HG02885 (cell line): ENCODE data around the gene KIAA1210.
A peak's percentile ranks its signal among the peaks of the same experiment; 100 is the strongest.

Experiments
- ATAC-seq: cut with Tn5 transposase; IDR thresholded peaks from one replicate; pipeline ENCODE4 v1.9.1; 2021; ENCODE audit warnings: mild to moderate bottlenecking; ENCODE audit not compliant: unreplicated experiment, poor library complexity

Gene KIAA1210

DNA sequence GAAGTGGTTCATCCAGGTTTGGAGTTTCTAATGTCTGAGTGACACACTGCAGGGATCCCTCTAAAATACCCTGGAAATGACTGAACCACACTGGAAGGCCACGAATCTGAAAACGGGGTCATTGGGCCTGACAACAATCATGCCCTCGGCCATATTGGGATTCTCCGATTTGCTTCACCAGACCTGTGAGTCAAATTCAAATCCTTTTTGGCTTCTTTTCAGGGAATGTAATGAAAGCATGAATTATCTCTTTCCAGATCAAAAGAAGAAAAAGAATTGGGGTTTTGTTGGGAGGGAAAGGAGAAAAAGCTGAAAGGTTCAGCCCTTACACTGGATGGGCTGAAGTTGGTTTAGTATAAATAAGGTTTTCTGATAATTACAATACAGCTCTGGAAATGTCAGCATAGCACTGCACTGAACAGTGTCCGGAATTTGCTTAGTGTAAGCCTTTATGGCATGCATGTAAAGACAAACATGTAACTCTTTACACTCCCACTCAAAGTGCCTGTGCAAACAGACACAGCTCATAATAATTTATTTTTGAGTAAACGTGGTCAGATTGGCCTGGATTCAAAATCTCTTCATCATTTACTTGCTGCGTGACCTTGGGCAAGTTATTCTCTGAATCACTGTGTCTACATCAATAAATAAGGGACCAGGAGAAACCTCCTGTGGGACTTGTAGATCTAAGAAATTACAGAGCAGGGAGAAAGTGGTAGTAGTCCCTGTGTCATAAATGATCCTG, 33.4 kb downstream of the KIAA1210 start:
- no peak for ATAC-seq

DNA sequence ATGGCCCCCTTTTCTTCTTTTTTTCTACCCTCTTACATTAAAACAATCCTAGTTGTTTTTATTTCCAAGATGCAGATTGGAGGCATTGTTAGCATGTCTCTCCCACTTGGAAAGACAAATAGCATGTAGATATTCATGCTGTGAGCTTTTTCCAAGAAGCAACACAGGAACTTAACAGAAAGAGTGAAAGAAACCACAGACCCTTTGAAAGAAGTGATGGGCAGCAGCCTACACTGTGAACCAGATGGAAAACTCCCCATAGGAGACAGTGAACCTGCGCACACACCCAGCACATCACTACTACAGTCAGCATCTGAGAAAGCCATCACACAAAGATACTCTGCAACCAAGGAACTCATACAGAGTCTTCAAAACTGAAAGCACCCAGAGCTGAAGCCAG, 37.0 kb downstream of the KIAA1210 start:
- no peak for ATAC-seq

GRCh38 chrX:119089619-119090018, 38.0 kb downstream of the KIAA1210 start:
- ATAC-seq = no peak

- ATAC-seq = no peak
Measured at GRCh38 chrX:119087121-119087520, 40.5 kb downstream of the KIAA1210 start.

- no peak for ATAC-seq
Measured at GRCh38 chrX:119084766-119085165, 42.8 kb downstream of the KIAA1210 start.

- ATAC-seq = no peak
Measured at GRCh38 chrX:119082278-119082677, 45.3 kb downstream of the KIAA1210 start.

DNA sequence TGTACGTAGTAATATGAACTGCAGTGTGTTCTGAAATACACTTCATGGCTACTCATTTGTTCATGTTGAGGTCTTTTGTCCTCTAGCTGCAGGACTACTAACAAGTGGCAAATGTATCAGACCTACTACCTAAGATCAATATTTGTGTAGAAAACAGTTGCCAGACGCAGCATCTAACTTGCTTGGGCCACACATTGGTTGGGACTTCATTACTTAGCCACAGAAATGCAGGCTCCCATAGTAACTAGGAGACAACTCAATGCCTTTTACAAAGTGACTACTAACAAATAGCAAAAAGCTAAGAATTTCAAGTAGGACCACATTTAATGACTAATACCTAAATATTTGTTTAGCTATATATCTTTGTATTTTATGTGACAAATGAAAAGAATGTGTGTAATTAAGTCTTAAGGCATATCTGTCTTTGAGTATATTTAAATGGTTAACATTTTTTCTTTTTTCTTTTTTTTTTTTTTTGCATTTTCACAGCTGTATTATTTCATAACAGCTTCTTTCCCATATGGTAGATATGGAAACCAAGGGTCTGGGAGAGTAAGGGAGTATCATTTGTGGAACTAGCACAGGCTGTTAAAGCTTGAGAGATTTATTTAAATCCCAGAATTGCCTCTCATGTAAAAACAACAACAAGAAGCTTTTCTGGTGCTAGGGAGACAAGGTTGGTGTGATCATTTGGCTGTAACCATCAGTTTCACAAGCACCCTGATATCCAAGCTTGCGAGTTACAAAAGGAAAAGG, 52.2 kb downstream of the KIAA1210 start:
- no peak for ATAC-seq

GRCh38 chrX:119073911-119074310, 53.7 kb downstream of the KIAA1210 start:
- ATAC-seq = no peak

DNA sequence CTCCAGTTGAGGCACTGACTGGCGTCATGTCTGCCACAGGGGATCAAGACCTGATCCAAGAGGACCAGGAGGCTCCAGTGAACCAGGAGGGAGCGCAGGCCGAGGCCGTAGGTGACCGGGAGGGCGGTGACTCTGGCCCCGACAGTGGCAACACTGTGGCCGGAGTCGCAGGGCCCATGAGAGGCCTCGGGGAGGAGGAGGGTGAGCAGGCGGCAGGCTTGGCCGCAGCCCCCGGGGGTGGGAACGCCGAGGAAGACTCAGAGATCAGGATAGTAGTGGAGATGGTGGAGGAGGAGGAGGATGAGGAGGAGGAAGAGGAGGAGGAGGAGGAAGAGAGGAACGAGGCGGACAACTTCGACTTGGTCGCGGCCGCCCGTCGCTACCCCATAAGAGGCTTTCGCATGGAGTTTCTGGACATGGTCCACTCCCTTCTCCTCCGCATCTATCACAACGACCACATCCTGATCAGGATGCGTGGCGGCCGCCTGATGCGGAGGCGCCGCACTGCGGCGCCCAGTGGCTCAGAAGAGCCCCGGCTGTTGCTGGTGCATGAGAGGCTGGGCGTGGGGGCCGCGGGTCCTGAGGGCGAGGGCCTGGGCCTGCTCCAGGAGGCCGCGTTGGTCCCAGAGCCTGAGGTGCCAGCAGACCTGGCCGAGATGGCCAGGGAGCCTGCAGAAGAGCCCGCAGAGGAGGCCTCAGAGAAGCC, 54.3 kb downstream of the KIAA1210 start:
- no peak for ATAC-seq

- no peak for ATAC-seq
Measured at GRCh38 chrX:119072744-119073143, 54.9 kb downstream of the KIAA1210 start, which contains the start of gene CT47C1. CT47C1 (plus strand) TSS chrX:119072993; CDS start chrX:119073226, 233 bp downstream.

GRCh38 chrX:119071381-119071780, 56.2 kb downstream of the KIAA1210 start:
- ATAC-seq = peak; percentile 81

- ATAC-seq = no peak
Measured at GRCh38 chrX:119069762-119070161, 57.9 kb downstream of the KIAA1210 start.

GRCh38 chrX:119069128-119069527, 58.5 kb downstream of the KIAA1210 start:
- ATAC-seq = no peak

- peak; percentile 66 for ATAC-seq
Measured at GRCh38 chrX:119067023-119067739, 60.4 kb downstream of the KIAA1210 start.

GRCh38 chrX:119063428-119063827, 64.2 kb downstream of the KIAA1210 start:
- no peak for ATAC-seq

GRCh38 chrX:119062750-119063374, 64.8 kb downstream of the KIAA1210 start:
- ATAC-seq = no peak

GRCh38 chrX:119055687-119056086, 71.9 kb downstream of the KIAA1210 start:
- no peak for ATAC-seq

- ATAC-seq = no peak
Measured at GRCh38 chrX:119045884-119046283, 81.7 kb downstream of the KIAA1210 start.

DNA sequence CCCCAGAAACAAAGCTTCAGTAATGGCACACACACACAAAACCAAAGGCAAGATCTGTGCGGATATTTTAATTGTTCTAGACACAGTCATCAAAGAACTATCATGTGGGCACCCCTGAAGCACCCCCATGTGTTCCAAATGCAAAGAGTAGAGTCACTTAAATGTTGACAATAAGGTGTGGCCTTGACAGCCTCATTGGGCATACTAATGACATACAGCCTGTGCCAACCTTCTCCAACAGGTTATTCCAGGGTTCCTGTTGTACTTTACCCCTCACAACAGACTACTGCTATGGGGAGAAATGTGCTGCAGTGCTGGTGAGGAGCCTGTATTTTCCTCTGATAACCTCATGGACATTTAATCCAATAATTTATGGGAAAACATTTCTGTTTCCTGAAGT, 84.6 kb downstream of the KIAA1210 start:
- no peak for ATAC-seq

DNA sequence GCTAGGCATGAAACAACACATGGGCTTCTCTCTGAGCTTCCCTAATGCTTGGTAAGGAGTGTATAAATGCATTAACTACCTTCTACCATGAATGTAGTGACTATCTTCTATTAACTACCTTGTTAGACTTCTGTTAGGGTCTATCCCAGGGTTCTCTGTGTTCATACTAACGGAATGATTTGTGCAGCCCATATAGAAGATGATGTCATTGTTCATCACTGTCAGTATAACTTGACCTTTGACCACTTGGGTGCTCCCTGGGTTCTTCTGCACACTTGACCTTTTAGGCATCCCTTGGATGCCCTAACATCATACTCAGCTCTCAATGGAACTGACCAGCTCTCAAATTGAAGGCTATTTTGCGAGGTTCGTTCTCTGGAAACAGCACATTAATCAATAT, 85.6 kb downstream of the KIAA1210 start:
- no peak for ATAC-seq
